ENCODE results near the gene PLEKHO2. TPM values are rescaled to one million over a fixed set of nuclear protein-coding genes. Genes with fewer than 3 reads are reported as not detected.

The PLEKHO2 gene
- total RNA-seq, 2 experiments from 2014 or later, result 12.0 to 24.5 TPM

DNA sequence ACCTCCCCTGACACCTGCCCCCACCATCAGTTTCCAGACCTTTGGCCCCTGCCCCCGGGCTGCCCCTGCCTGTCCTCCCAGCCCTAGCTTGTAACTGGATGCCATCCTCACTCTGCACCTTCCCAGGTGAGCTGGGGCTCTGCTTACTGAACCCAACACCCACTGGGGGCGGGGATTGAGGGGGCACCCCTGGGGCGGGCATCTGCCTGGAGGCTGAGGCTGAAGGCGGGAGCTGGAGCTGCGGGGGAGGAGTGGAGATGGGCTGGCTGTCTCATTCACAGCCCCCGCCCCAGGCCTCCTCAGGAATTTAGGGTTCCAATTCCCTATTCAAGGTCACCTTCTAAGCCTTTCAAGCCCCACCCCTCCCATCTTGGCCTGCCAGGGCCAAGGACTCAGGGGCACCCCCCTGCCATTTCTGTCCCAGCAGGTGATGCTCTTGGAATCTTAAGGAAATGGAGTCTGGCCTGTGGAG, 33.9 kb upstream of the PLEKHO2 start:
- POLR2A ChIA-PET, result interaction anchor here (0.7 kb wide), 2 partner anchors 137 to 178 kb away, joined by 3 read pairs; no protein-coding TSS in a partner anchor
- H3K79me2 ChIP-seq (ENCODE audit: insufficient read depth, low read depth, low read length), result no peaks in the 10 kb centered on the region
- CTCF ChIA-PET (ENCODE audit: unreplicated experiment), result no interaction called here
- H3K4me3 ChIP-seq (ENCODE audit: low read depth, low read length, poor library complexity, severe bottlenecking), result no peak overlapping the region
- no peaks in the 10 kb centered on the region for H3K4me1 ChIP-seq (ENCODE audit: insufficient read depth, low read length, poor library complexity, severe bottlenecking)
- H3K4me2 ChIP-seq (ENCODE audit: low read length), result no peak overlapping the region
- intact Hi-C loops (cut with micrococcal nuclease; ENCODE audit: unreplicated experiment), result no loop called here
- DNase-seq (ENCODE audit: low spot score), result no peak
- no peaks in the 10 kb centered on the region for H3K9me2 ChIP-seq (ENCODE audit: insufficient read depth, low read length)
- no peak overlapping the region for H3K27ac ChIP-seq (ENCODE audit: low read depth, low read length, poor library complexity, severe bottlenecking)
- no peaks in the 10 kb centered on the region for H3K9me3 ChIP-seq (ENCODE audit: low read length)
- no TSS peak for BruUV-seq (replicated peaks)
- no peak for TF ChIP-seq EZH2phosphoT487 (IDR thresholded peaks at IDR 0.05; ENCODE audit: borderline replicate concordance, low read depth, low read length)
- TF ChIP-seq, protein P1, sequence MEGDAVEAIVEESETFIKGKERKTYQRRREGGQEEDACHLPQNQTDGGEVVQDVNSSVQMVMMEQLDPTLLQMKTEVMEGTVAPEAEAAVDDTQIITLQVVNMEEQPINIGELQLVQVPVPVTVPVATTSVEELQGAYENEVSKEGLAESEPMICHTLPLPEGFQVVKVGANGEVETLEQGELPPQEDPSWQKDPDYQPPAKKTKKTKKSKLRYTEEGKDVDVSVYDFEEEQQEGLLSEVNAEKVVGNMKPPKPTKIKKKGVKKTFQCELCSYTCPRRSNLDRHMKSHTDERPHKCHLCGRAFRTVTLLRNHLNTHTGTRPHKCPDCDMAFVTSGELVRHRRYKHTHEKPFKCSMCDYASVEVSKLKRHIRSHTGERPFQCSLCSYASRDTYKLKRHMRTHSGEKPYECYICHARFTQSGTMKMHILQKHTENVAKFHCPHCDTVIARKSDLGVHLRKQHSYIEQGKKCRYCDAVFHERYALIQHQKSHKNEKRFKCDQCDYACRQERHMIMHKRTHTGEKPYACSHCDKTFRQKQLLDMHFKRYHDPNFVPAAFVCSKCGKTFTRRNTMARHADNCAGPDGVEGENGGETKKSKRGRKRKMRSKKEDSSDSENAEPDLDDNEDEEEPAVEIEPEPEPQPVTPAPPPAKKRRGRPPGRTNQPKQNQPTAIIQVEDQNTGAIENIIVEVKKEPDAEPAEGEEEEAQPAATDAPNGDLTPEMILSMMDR (conservative IDR thresholded peaks at IDR 0.05; ENCODE audit: low read length), result no peak
- H2AFZ ChIP-seq (ENCODE audit: low read length), result no peak overlapping the region
- no peaks in the 10 kb centered on the region for H3K36me3 ChIP-seq (ENCODE audit: insufficient read depth, low read length)
- no peaks in the 10 kb centered on the region for H4K20me1 ChIP-seq (ENCODE audit: insufficient read depth, low read length)

DNA sequence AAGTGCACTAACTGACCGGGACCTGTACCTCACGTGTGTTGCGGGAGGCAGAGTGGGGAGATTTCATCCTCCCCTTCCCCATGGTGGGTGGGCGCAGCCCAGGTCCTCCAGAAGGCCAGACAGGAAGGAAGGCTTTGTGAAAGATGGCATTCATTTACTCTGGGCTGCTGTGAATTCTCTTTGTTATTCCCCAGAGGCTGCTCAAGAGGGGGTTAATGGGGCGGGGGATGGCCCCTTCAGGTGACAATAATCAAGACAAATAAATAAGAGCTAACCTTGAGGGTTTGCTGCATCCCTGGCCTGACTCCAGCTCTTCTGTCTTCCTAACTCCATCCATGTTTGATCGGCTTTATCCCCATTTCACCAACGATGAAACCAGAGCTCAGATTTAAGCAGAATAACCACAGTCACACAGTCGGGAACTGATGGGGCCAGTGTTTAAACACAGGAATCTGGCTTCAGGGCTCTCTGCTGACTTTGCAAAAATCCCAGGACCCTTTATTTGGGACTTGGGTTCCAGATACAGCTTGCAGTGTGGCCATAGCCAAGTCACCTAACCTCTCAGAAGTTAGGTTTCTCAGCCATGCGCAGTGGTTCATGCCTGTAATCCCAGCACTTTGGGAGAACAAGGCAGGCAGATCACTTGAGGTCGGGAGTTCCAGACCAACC, 32.8 kb upstream of the PLEKHO2 start:
- no TSS peak for BruUV-seq (replicated peaks)
- H3K36me3 ChIP-seq (ENCODE audit: insufficient read depth, low read length), result no peaks in the 10 kb centered on the region
- POLR2A ChIA-PET, result interaction anchor here (0.7 to 1.1 kb wide), 2 partner anchors 59 to 136 kb away, joined by 3 to 5 read pairs; no protein-coding TSS in a partner anchor

More for the DNA sequence above, 32.8 kb upstream of the PLEKHO2 start:
- no peaks in the 10 kb centered on the region for H3K9me3 ChIP-seq (ENCODE audit: low read length)
- no peak overlapping the region for H3K4me2 ChIP-seq (ENCODE audit: low read length)
- H3K9me2 ChIP-seq (ENCODE audit: insufficient read depth, low read length), result no peaks in the 10 kb centered on the region
- intact Hi-C loops (cut with micrococcal nuclease; ENCODE audit: unreplicated experiment), result no loop called here
- no peak overlapping the region for H2AFZ ChIP-seq (ENCODE audit: low read length)
- TF ChIP-seq, protein P1 (conservative IDR thresholded peaks at IDR 0.05; ENCODE audit: low read length), result no peak
- no peak for TF ChIP-seq EZH2phosphoT487 (IDR thresholded peaks at IDR 0.05; ENCODE audit: borderline replicate concordance, low read depth, low read length)
- CTCF ChIA-PET (ENCODE audit: unreplicated experiment), result interaction anchor here (0.9 kb wide), 1 partner anchor 77 kb away, joined by 3 read pairs; no protein-coding TSS in a partner anchor
- no peaks in the 10 kb centered on the region for H3K4me1 ChIP-seq (ENCODE audit: insufficient read depth, low read length, poor library complexity, severe bottlenecking)
- no peak for DNase-seq (ENCODE audit: low spot score)
- no peak overlapping the region for H3K27ac ChIP-seq (ENCODE audit: low read depth, low read length, poor library complexity, severe bottlenecking)
- no peak overlapping the region for H3K4me3 ChIP-seq (ENCODE audit: low read depth, low read length, poor library complexity, severe bottlenecking)
- no peaks in the 10 kb centered on the region for H4K20me1 ChIP-seq (ENCODE audit: insufficient read depth, low read length)
- no peaks in the 10 kb centered on the region for H3K79me2 ChIP-seq (ENCODE audit: insufficient read depth, low read depth, low read length)
